ENCODE measurements around the gene PJA2.

PJA2 gene

GRCh38 chr5:109310315-109310714, 99.5 kb downstream of the PJA2 start:
- Histone ChIP-seq H3K36me3 (replicated peaks; ENCODE audit: insufficient read depth, low read length) (no peaks in the 10 kb centered on the region), H3K9ac (ENCODE audit: low read length) (no peak overlapping the region), H3K27me3 (replicated peaks; ENCODE audit: insufficient read depth, low read length) (no peaks in the 10 kb centered on the region), H3K27ac (ENCODE audit: low read length) (no peak overlapping the region), H3K9me3 (replicated peaks; ENCODE audit: insufficient read depth, low read length) (no peaks in the 10 kb centered on the region), H3K4me3 (ENCODE audit: low read length) (no peak overlapping the region), H3K9me2 (replicated peaks; ENCODE audit: insufficient read depth, low read length) (no peaks in the 10 kb centered on the region), H3K79me2 (ENCODE audit: low read length) (no peaks in the 10 kb centered on the region), H3F3A (ENCODE audit: insufficient read depth, low read length) (no peaks in the 10 kb centered on the region), H2AFZ (ENCODE audit: low read length) (no peak overlapping the region), H4K20me1 (ENCODE audit: insufficient read depth, low read length) (no peaks in the 10 kb centered on the region), H3K4me2 (ENCODE audit: low read depth, low read length) (no peak overlapping the region), H3K4me1 (ENCODE audit: low read length) (no peaks in the 10 kb centered on the region)
- DNase-seq = no peak
- TF ChIP-seq CTCF (IDR thresholded peaks at IDR 0.05; ENCODE audit: low read length) (no peak), EZH2 (optimal IDR thresholded peaks at IDR 0.05; ENCODE audit: low read depth, low read length) (no peak), EZH2phosphoT487 (IDR thresholded peaks at IDR 0.05; ENCODE audit: low read length) (no peak)

- Histone ChIP-seq H3K79me2 (ENCODE audit: low read length) (no peaks in the 10 kb centered on the region), H3F3A (ENCODE audit: insufficient read depth, low read length) (no peaks in the 10 kb centered on the region), H3K9ac (ENCODE audit: low read length) (no peak overlapping the region), H3K4me3 (ENCODE audit: low read length) (no peak overlapping the region), H3K9me3 (replicated peaks; ENCODE audit: insufficient read depth, low read length) (no peaks in the 10 kb centered on the region), H2AFZ (ENCODE audit: low read length) (no peak overlapping the region), H3K36me3 (replicated peaks; ENCODE audit: insufficient read depth, low read length) (no peaks in the 10 kb centered on the region), H3K4me2 (ENCODE audit: low read depth, low read length) (no peak overlapping the region), H3K27me3 (replicated peaks; ENCODE audit: insufficient read depth, low read length) (no peaks in the 10 kb centered on the region), H3K27ac (ENCODE audit: low read length) (no peak overlapping the region), H4K20me1 (ENCODE audit: insufficient read depth, low read length) (no peaks in the 10 kb centered on the region), H3K9me2 (replicated peaks; ENCODE audit: insufficient read depth, low read length) (no peaks in the 10 kb centered on the region), H3K4me1 (ENCODE audit: low read length) (no peaks in the 10 kb centered on the region)
- no peak for TF ChIP-seq CTCF (IDR thresholded peaks at IDR 0.05; ENCODE audit: low read length)
- no peak for TF ChIP-seq EZH2phosphoT487 (IDR thresholded peaks at IDR 0.05; ENCODE audit: low read length)
- no peak for TF ChIP-seq EZH2 (optimal IDR thresholded peaks at IDR 0.05; ENCODE audit: low read depth, low read length)
- no peak for DNase-seq
Measured at GRCh38 chr5:109309326-109310063, 100.3 kb downstream of the PJA2 start.

GRCh38 chr5:109307951-109308350, 101.8 kb downstream of the PJA2 start:
- H3K4me1 ChIP-seq (ENCODE audit: low read length) = no peaks in the 10 kb centered on the region
- H3K9me3 ChIP-seq (replicated peaks; ENCODE audit: insufficient read depth, low read length) = no peaks in the 10 kb centered on the region
- H3K36me3 ChIP-seq (replicated peaks; ENCODE audit: insufficient read depth, low read length) = no peaks in the 10 kb centered on the region
- H2AFZ ChIP-seq (ENCODE audit: low read length) = no peak overlapping the region
- no peak overlapping the region for H3K4me2 ChIP-seq (ENCODE audit: low read depth, low read length)
- H3K27ac ChIP-seq (ENCODE audit: low read length) = no peak overlapping the region
- no peak overlapping the region for H3K9ac ChIP-seq (ENCODE audit: low read length)
- H4K20me1 ChIP-seq (ENCODE audit: insufficient read depth, low read length) = no peaks in the 10 kb centered on the region
- TF ChIP-seq EZH2 (optimal IDR thresholded peaks at IDR 0.05; ENCODE audit: low read depth, low read length) (no peak), CTCF (IDR thresholded peaks at IDR 0.05; ENCODE audit: low read length) (no peak), EZH2phosphoT487 (IDR thresholded peaks at IDR 0.05; ENCODE audit: low read length) (no peak)
- no peaks in the 10 kb centered on the region for H3K27me3 ChIP-seq (replicated peaks; ENCODE audit: insufficient read depth, low read length)
- no peak overlapping the region for H3K4me3 ChIP-seq (ENCODE audit: low read length)
- H3K9me2 ChIP-seq (replicated peaks; ENCODE audit: insufficient read depth, low read length) = no peaks in the 10 kb centered on the region
- no peaks in the 10 kb centered on the region for H3F3A ChIP-seq (ENCODE audit: insufficient read depth, low read length)
- DNase-seq = no peak
- H3K79me2 ChIP-seq (ENCODE audit: low read length) = no peaks in the 10 kb centered on the region

All from MM.1S (cell line).